HG03108 (cell line): ENCODE results near the gene ZNF557.

Source experiments
- ATAC-seq: cut with Tn5 transposase; IDR thresholded peaks from one replicate; pipeline ENCODE4 v1.9.1; 2021; ENCODE audit warnings: moderate library complexity; ENCODE audit not compliant: unreplicated experiment

Gene ZNF557

GRCh38 chr19:7124782-7125181 lies 55.3 kb downstream of the ZNF557 start:
- ATAC-seq = no peak

GRCh38 chr19:7125221-7125620 lies 55.7 kb downstream of the ZNF557 start:
- ATAC-seq = no peak

GRCh38 chr19:7126132-7126531 lies 56.6 kb downstream of the ZNF557 start:
- no peak for ATAC-seq

GRCh38 chr19:7130043-7130442 lies 60.5 kb downstream of the ZNF557 start:
- ATAC-seq = no peak

GRCh38 chr19:7132054-7132453 lies 62.6 kb downstream of the ZNF557 start:
- ATAC-seq = no peak

GRCh38 chr19:7137120-7137519 lies 67.6 kb downstream of the ZNF557 start:
- ATAC-seq = no peak
